ENCODE measurements around the gene KIF6. TPM values are rescaled to one million over a fixed set of nuclear protein-coding genes. Genes with fewer than 3 reads are reported as not detected.

Gene KIF6
- polyA plus RNA-seq, 3 donors = not detected

GRCh38 chr6:39756582-39756981 is 31.4 kb upstream of the KIF6 start:
- Histone ChIP-seq H3K4me1 (ENCODE audit: control insufficient read depth in 1 of 2, insufficient read depth in 2 of 2, low read length in 2 of 2) (no peaks in the 10 kb centered on the region), H3K27me3 (ENCODE audit: control insufficient read depth in 2 of 2, insufficient read depth in 2 of 2, low read length in 2 of 2) (no peaks in the 10 kb centered on the region), H3K36me3 (replicated peaks in 1 of 2; ENCODE audit: control insufficient read depth in 1 of 2, insufficient read depth in 2 of 2, low read length in 2 of 2) (no peaks in the 10 kb centered on the region), H3K9me3 (replicated peaks in 1 of 2; ENCODE audit: control insufficient read depth in 1 of 2, insufficient read depth in 1 of 2, low read length in 2 of 2) (no peaks in the 10 kb centered on the region), H3K4me3 (replicated peaks in 1 of 3; ENCODE audit: low read depth in 2 of 3, low read length in 3 of 3) (no peak overlapping the region), H3K4me2 (replicated peaks; ENCODE audit: extremely low read depth, low read length, poor library complexity, severe bottlenecking) (no peak overlapping the region), H3K27ac (ENCODE audit: low read depth in 1 of 2, low read length in 2 of 2) (no peak overlapping the region), H3K79me2 (ENCODE audit: insufficient read depth, low read length) (no peaks in the 10 kb centered on the region), H3K9ac (ENCODE audit: insufficient read depth, low read length, poor library complexity, severe bottlenecking) (no peak overlapping the region), H4K20me1 (ENCODE audit: insufficient read depth, low read length) (no peaks in the 10 kb centered on the region), H2AFZ (ENCODE audit: insufficient read depth, low read depth, low read length, poor library complexity, severe bottlenecking) (no peak overlapping the region)
- Mint-ChIP-seq H3K27ac (no peak overlapping the region), H3K27me3 (ENCODE audit: low read depth in 3 of 3) (peaks cover 0 to 6% (median 0%) of the 10 kb centered on the region in 3 donors), H3K36me3 (no peaks in the 10 kb centered on the region), H3K4me1 (no peaks in the 10 kb centered on the region), H3K9me3 (peaks cover 0 to 2% (median 0%) of the 10 kb centered on the region in 7 donors), H3K4me3 (no peak overlapping the region)
- no peak for TF ChIP-seq CTCF (IDR thresholded peaks at IDR 0.05)
- 97% methylated on average over 2 of the region's 2 CpGs for WGBS (ENCODE audit: insufficient coverage)
- intact Hi-C loops (cut with micrococcal nuclease) = no loop called here
- no peak for DNase-seq

- no peak overlapping the region for H2AFZ ChIP-seq (ENCODE audit: insufficient read depth, low read depth, low read length, poor library complexity, severe bottlenecking)
- Mint-ChIP-seq H3K4me3 (no peak overlapping the region), H3K9me3 (peaks cover 0 to 2% (median 0%) of the 10 kb centered on the region in 7 donors), H3K36me3 (no peaks in the 10 kb centered on the region), H3K27me3 (ENCODE audit: low read depth in 3 of 3) (peaks cover 0 to 5% (median 0%) of the 10 kb centered on the region in 3 donors), H3K27ac (no peak overlapping the region), H3K4me1 (no peaks in the 10 kb centered on the region)
- WGBS (ENCODE audit: insufficient coverage) = no CpG with 5 or more reads among the region's 1 CpG
- H3K27me3 ChIP-seq (ENCODE audit: control insufficient read depth in 2 of 2, insufficient read depth in 2 of 2, low read length in 2 of 2) = no peaks in the 10 kb centered on the region
- no peaks in the 10 kb centered on the region for H4K20me1 ChIP-seq (ENCODE audit: insufficient read depth, low read length)
- H3K27ac ChIP-seq (ENCODE audit: low read depth in 1 of 2, low read length in 2 of 2) = no peak overlapping the region
- no peak for DNase-seq
- H3K4me3 ChIP-seq (replicated peaks in 1 of 3; ENCODE audit: low read depth in 2 of 3, low read length in 3 of 3) = no peak overlapping the region
- no peak overlapping the region for H3K4me2 ChIP-seq (replicated peaks; ENCODE audit: extremely low read depth, low read length, poor library complexity, severe bottlenecking)
- no peak for TF ChIP-seq CTCF (IDR thresholded peaks at IDR 0.05)
- no peaks in the 10 kb centered on the region for H3K36me3 ChIP-seq (replicated peaks in 1 of 2; ENCODE audit: control insufficient read depth in 1 of 2, insufficient read depth in 2 of 2, low read length in 2 of 2)
- no peaks in the 10 kb centered on the region for H3K4me1 ChIP-seq (ENCODE audit: control insufficient read depth in 1 of 2, insufficient read depth in 2 of 2, low read length in 2 of 2)
- intact Hi-C loops (cut with micrococcal nuclease) = no loop called here
- H3K79me2 ChIP-seq (ENCODE audit: insufficient read depth, low read length) = no peaks in the 10 kb centered on the region
- H3K9me3 ChIP-seq (replicated peaks in 1 of 2; ENCODE audit: control insufficient read depth in 1 of 2, insufficient read depth in 1 of 2, low read length in 2 of 2) = no peaks in the 10 kb centered on the region
- no peak overlapping the region for H3K9ac ChIP-seq (ENCODE audit: insufficient read depth, low read length, poor library complexity, severe bottlenecking)
These were observed 30.0 kb upstream of the KIF6 start for GRCh38 chr6:39755231-39755630.

Measured in CD14-positive monocyte (primary cell).